HepG2 (cell line): ENCODE results near the gene MYBPC2. TPM values are rescaled to one million over a fixed set of nuclear protein-coding genes. Genes with fewer than 3 reads are reported as not detected.

ENCODE experiments used
- ATAC-seq: fragments of 200-7000 bp; cut with Tn5 transposase; 3 replicates; pipeline ENCODE4 v1.9.1; 2020; ENCODE audit warnings: mild to moderate bottlenecking, moderate library complexity
- BruUV-seq: library from RNA; stranded (reverse); fragments of 400-500 nt; replicated peaks from 2 replicates; lab custom pipeline; 2021; lab: Mats Ljungman, UMichigan
- CTCF ChIA-PET: fragments of 300-600 bp; formaldehyde crosslinking; extraction: SDS; loops from one replicate; lab custom pipeline; 2021; ENCODE audit warnings: low total read pairs, inconsistent platforms, low intra/inter-chr PET ratio; lab: Yijun Ruan, JAX
- POLR2A ChIA-PET: fragments of 350-600 bp; sonication (Branson Sonifier 250); formaldehyde crosslinking; loops from one replicate; lab custom pipeline; 2020; ENCODE audit warnings: antibody characterized with exemption, inconsistent platforms; lab: Yijun Ruan, JAX
- DNase-seq: peaks from one replicate; pipeline ENCODE4 v3.0.0-alpha.2; 2015; ENCODE audit warnings: low spot score
- FAIRE-seq: peaks from 3 replicates; lab custom pipeline; 2011; peaks lifted over from hg19 to GRCh38; lab: Jason Lieb, UNC
- H2AFZ ChIP-seq: one replicate; pipeline ENCODE4 v1.6.1; 2011; ENCODE audit warnings: low read length, inconsistent platforms
- H3K27ac ChIP-seq: fragments of 300-600 bp; 3 replicates; pipeline ENCODE4 v1.8.0; 2011; ENCODE audit warnings: mixed run types, mild to moderate bottlenecking, mixed read lengths, low read length, inconsistent platforms; ENCODE audit not compliant: insufficient read depth; ENCODE audit errors: extremely low read length
- H3K27me3 ChIP-seq, 2 experiments: fragments of 200-600 bp in 1 of 2; 2 replicates in 1 of 2; 3 replicates in 1 of 2; pipeline versions ENCODE4 v1.6.0 to v1.8.0; 2011; ENCODE audit warnings: low read length in 2 of 2, mild to moderate bottlenecking in 2 of 2, moderate library complexity in 2 of 2, inconsistent platforms in 1 of 2; ENCODE audit not compliant: insufficient read depth in 2 of 2, control insufficient read depth in 1 of 2
- H3K36me3 ChIP-seq, 2 experiments: fragments of 200-600 bp in 1 of 2; replicated peaks in 1 of 2; 2 replicates in 1 of 2; 3 replicates in 1 of 2; pipeline versions ENCODE4 v1.5.1 to v1.8.0; 2011; ENCODE audit warnings: low read length in 2 of 2, inconsistent platforms in 1 of 2; ENCODE audit not compliant: insufficient read depth in 2 of 2, control insufficient read depth in 1 of 2
- H3K4me1 ChIP-seq: 2 replicates; pipeline ENCODE4 v1.5.1; 2012; ENCODE audit warnings: low read length, inconsistent platforms; ENCODE audit not compliant: insufficient read depth
- H3K4me2 ChIP-seq: 2 replicates; pipeline ENCODE4 v1.6.0; 2011; ENCODE audit warnings: low read depth, low read length, inconsistent platforms
- H3K4me3 ChIP-seq, 3 experiments: fragments of 200-600 bp in 1 of 3; sonication (generic), shearing (Covaris generic) in 1 of 3; replicated peaks in 1 of 3; 2 replicates each; pipeline ENCODE4 v1.5.1; 2011 to 2016; ENCODE audit warnings: low read length in 3 of 3, inconsistent platforms in 2 of 3, low read depth in 2 of 3, mild to moderate bottlenecking in 2 of 3, control low read depth in 1 of 3, mixed read lengths in 1 of 3; ENCODE audit not compliant: insufficient read depth in 1 of 3
- H3K79me2 ChIP-seq: one replicate; pipeline ENCODE4 v1.6.1; 2011; ENCODE audit warnings: low read length, inconsistent platforms; ENCODE audit not compliant: insufficient read depth
- H3K9ac ChIP-seq: 2 replicates; pipeline ENCODE4 v1.6.0; 2011; ENCODE audit warnings: mild to moderate bottlenecking, low read depth, low read length, inconsistent platforms; ENCODE audit not compliant: insufficient read depth
- H3K9me3 ChIP-seq: 2 replicates; pipeline ENCODE4 v1.5.1; 2012; ENCODE audit warnings: mild to moderate bottlenecking, low read length
- H4K20me1 ChIP-seq: 2 replicates; pipeline ENCODE4 v1.6.0; 2011; ENCODE audit warnings: inconsistent platforms, mild to moderate bottlenecking, low read length, moderate library complexity; ENCODE audit not compliant: insufficient read depth
- BHLHE40 ChIP-seq: IDR thresholded peaks from 2 replicates; pipeline ENCODE4 v1.6.1; 2011; ENCODE audit warnings: low read length, improper control_type of control experiment
- DMTF1 ChIP-seq: sonication (generic); formaldehyde crosslinking; IDR thresholded peaks from 2 replicates; pipeline ENCODE4 v1.4.0; 2020; ENCODE audit warnings: mild to moderate bottlenecking, missing genetic modification reagents
- MAF1 ChIP-seq: sonication (generic); formaldehyde crosslinking; IDR thresholded peaks from 2 replicates; pipeline ENCODE4 v1.5.0; 2020; ENCODE audit warnings: missing genetic modification reagents, borderline replicate concordance
- NBN ChIP-seq: fragments of 450-650 bp; conservative IDR thresholded peaks from 2 replicates; pipeline ENCODE4 v1.6.1; 2017
- ZNF350 ChIP-seq: sonication (generic); formaldehyde crosslinking; IDR thresholded peaks from 2 replicates; pipeline ENCODE4 v1.4.0; 2020; ENCODE audit warnings: mild to moderate bottlenecking, low read depth, missing genetic modification reagents, borderline replicate concordance
- ZNF616 ChIP-seq: sonication (generic); formaldehyde crosslinking; IDR thresholded peaks from 2 replicates; pipeline ENCODE4 v1.5.0; 2020; ENCODE audit warnings: low read depth, mild to moderate bottlenecking, missing genetic modification reagents
- WGBS: methylation state at CpG from one replicate; pipeline ENCODE4 v1.1.6; 2017; ENCODE audit warnings: low lambda C conversion rate; 5-methylcytosine and 5-hydroxymethylcytosine counted together
- in situ Hi-C: cut with HindIII; loops from 2 replicates; pipeline ENCODE4 v1.10.0; 2017; ENCODE audit warnings: low pct_unique_long_range_greater_than_20kb; ENCODE audit not compliant: extremely low pct_ligation_motif_present
- intact Hi-C: fragments of 100-400 bp; cut with micrococcal nuclease; formaldehyde crosslinking; loops from one replicate; pipeline ENCODE4 v1.10.0; 2022; ENCODE audit not compliant: unreplicated experiment
- polyA plus RNA-seq, 8 experiments: library from polyadenylated mRNA; depleted of rRNA in 3 of 8; stranded (reverse) in 7 of 8; unstranded in 1 of 8; fragments of >200 nt; fragmentation: Illumina TruSeq in 4 of 8; extraction: Trizol in 4 of 8; gene quantifications; 2 replicates each; pipeline versions ENCODE4 v1.2.1 to v1.2.3, GENCODE V29; 2011 to 2016; ENCODE audit warnings: low read depth in 4 of 8, missing spikeins in 1 of 8, mixed read lengths in 1 of 8; ENCODE audit not compliant: insufficient read depth in 1 of 8
- total RNA-seq, 5 experiments: library from RNA; depleted of rRNA; stranded (reverse); fragments of >200 nt; fragmentation: Illumina TruSeq; extraction: Trizol; gene quantifications; 2 replicates each; pipeline ENCODE4 v1.2.3, GENCODE V29; 2016; ENCODE audit warnings: low read depth in 1 of 5
- TF ChIP-seq, protein P1 (sequence below): sonication (generic); formaldehyde crosslinking; conservative IDR thresholded peaks from 2 replicates; pipeline ENCODE4 v1.4.0; 2020; ENCODE audit warnings: mild to moderate bottlenecking, missing genetic modification reagents, moderate library complexity
- TF ChIP-seq, protein P2 (sequence below): sonication (generic); formaldehyde crosslinking; IDR thresholded peaks from 2 replicates; pipeline ENCODE4 v1.9.0; 2021; ENCODE audit warnings: missing genetic modification reagents, borderline replicate concordance
- TF ChIP-seq, protein P3 (sequence below): IDR thresholded peaks from 2 replicates; pipeline ENCODE4 v1.6.1; 2012; ENCODE audit warnings: low read length, improper control_type of control experiment

The MYBPC2 gene
- total and polyA plus RNA-seq, 2 of the 13 experiments (the other 11 are each of a cell fraction or from before 2014, with no cell fraction given), result not detected

DNA sequence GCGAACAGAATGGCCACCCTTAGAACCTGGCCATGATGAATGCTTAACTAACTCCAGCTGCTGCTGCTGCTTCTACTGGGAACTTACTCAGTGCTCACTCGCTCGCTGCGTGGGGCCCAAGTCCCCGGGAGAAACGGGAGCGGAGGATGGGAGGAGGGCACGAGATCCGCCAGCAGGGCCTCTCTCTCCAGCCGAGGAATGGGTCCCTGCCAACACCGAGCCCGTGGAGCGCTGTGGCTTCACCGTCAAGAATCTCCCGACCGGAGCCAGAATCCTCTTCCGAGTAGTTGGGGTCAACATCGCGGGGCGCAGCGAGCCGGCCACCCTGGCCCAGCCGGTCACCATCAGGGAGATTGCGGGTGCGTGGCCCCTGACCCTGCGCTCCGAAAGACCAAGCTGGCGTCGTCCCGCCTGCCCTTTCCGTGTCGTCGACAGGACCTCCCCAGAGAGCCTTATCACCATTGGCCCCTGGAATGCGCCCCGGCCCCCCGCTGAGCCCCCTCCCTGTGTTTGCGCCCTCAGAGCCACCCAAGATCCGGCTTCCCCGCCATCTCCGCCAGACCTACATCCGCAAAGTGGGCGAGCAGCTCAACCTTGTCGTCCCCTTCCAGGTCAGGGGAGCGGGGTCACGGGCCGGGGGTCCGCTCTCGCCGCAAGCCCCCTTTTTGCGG lies 25.8 kb downstream of the MYBPC2 start:
- POLR2A ChIA-PET, result no interaction called here
- H3K27ac ChIP-seq, result no peak overlapping the region
- H3K9ac ChIP-seq, result no peak overlapping the region
- CTCF ChIA-PET, result no interaction called here
- no TSS peak for BruUV-seq
- H3K4me2 ChIP-seq, result no peak overlapping the region
- FAIRE-seq (no peak), ATAC-seq (no peak), DNase-seq (no peak)
- H3K4me1 ChIP-seq, result peaks cover 20% of the 10 kb centered on the region
- no peak overlapping the region for H3K4me3 ChIP-seq
- H3K79me2 ChIP-seq, result no peaks in the 10 kb centered on the region
- WGBS, result 63% methylated on average over 41 of the region's 50 CpGs
- H3K9me3 ChIP-seq, result no peaks in the 10 kb centered on the region
- intact Hi-C loops, result no loop called here
- H3K36me3 ChIP-seq, result no peaks in the 10 kb centered on the region
- H3K27me3 ChIP-seq, result peaks cover 0 to 7% of the 10 kb centered on the region in 2 experiments; a peak in 2 of 5 replicates
- H4K20me1 ChIP-seq, result no peaks in the 10 kb centered on the region
- H2AFZ ChIP-seq, result no peak overlapping the region
- in situ Hi-C loops, result no loop called here
- TF ChIP-seq ZNF350 (CRISPR knock-in tag) (no peak), DMTF1 (CRISPR knock-in tag) (no peak), BHLHE40 (no peak), NBN (no peak), ZNF616 (CRISPR knock-in tag) (no peak), MAF1 (no peak)
- TF ChIP-seq, protein P1, sequence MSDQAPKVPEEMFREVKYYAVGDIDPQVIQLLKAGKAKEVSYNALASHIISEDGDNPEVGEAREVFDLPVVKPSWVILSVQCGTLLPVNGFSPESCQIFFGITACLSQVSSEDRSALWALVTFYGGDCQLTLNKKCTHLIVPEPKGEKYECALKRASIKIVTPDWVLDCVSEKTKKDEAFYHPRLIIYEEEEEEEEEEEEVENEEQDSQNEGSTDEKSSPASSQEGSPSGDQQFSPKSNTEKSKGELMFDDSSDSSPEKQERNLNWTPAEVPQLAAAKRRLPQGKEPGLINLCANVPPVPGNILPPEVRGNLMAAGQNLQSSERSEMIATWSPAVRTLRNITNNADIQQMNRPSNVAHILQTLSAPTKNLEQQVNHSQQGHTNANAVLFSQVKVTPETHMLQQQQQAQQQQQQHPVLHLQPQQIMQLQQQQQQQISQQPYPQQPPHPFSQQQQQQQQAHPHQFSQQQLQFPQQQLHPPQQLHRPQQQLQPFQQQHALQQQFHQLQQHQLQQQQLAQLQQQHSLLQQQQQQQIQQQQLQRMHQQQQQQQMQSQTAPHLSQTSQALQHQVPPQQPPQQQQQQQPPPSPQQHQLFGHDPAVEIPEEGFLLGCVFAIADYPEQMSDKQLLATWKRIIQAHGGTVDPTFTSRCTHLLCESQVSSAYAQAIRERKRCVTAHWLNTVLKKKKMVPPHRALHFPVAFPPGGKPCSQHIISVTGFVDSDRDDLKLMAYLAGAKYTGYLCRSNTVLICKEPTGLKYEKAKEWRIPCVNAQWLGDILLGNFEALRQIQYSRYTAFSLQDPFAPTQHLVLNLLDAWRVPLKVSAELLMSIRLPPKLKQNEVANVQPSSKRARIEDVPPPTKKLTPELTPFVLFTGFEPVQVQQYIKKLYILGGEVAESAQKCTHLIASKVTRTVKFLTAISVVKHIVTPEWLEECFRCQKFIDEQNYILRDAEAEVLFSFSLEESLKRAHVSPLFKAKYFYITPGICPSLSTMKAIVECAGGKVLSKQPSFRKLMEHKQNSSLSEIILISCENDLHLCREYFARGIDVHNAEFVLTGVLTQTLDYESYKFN, result no peak
- TF ChIP-seq, protein P2, sequence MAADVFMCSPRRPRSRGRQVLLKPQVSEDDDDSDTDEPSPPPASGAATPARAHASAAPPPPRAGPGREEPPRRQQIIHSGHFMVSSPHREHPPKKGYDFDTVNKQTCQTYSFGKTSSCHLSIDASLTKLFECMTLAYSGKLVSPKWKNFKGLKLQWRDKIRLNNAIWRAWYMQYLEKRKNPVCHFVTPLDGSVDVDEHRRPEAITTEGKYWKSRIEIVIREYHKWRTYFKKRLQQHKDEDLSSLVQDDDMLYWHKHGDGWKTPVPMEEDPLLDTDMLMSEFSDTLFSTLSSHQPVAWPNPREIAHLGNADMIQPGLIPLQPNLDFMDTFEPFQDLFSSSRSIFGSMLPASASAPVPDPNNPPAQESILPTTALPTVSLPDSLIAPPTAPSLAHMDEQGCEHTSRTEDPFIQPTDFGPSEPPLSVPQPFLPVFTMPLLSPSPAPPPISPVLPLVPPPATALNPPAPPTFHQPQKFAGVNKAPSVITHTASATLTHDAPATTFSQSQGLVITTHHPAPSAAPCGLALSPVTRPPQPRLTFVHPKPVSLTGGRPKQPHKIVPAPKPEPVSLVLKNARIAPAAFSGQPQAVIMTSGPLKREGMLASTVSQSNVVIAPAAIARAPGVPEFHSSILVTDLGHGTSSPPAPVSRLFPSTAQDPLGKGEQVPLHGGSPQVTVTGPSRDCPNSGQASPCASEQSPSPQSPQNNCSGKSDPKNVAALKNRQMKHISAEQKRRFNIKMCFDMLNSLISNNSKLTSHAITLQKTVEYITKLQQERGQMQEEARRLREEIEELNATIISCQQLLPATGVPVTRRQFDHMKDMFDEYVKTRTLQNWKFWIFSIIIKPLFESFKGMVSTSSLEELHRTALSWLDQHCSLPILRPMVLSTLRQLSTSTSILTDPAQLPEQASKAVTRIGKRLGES (CRISPR knock-in tag), result no peak
- TF ChIP-seq, protein P3, sequence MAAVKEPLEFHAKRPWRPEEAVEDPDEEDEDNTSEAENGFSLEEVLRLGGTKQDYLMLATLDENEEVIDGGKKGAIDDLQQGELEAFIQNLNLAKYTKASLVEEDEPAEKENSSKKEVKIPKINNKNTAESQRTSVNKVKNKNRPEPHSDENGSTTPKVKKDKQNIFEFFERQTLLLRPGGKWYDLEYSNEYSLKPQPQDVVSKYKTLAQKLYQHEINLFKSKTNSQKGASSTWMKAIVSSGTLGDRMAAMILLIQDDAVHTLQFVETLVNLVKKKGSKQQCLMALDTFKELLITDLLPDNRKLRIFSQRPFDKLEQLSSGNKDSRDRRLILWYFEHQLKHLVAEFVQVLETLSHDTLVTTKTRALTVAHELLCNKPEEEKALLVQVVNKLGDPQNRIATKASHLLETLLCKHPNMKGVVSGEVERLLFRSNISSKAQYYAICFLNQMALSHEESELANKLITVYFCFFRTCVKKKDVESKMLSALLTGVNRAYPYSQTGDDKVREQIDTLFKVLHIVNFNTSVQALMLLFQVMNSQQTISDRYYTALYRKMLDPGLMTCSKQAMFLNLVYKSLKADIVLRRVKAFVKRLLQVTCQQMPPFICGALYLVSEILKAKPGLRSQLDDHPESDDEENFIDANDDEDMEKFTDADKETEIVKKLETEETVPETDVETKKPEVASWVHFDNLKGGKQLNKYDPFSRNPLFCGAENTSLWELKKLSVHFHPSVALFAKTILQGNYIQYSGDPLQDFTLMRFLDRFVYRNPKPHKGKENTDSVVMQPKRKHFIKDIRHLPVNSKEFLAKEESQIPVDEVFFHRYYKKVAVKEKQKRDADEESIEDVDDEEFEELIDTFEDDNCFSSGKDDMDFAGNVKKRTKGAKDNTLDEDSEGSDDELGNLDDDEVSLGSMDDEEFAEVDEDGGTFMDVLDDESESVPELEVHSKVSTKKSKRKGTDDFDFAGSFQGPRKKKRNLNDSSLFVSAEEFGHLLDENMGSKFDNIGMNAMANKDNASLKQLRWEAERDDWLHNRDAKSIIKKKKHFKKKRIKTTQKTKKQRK, result no peak
